ENCODE data around the gene ARFGAP3. TPM values are rescaled to one million over a fixed set of nuclear protein-coding genes. Genes with fewer than 3 reads are reported as not detected.

Gene ARFGAP3
- total RNA-seq, 1 experiment from 2014 or later = 15.0 TPM

GRCh38 chr22:42848941-42849550, 8.0 kb downstream of the ARFGAP3 start:
- H3K9me3 Mint-ChIP-seq = no peaks in the 10 kb centered on the region
- H4K8ac ChIP-seq (replicated peaks; ENCODE audit: insufficient read length, low read depth, low read length) = no peak overlapping the region

More at GRCh38 chr22:42848941-42849550, 8.0 kb downstream of the ARFGAP3 start:
- no peak overlapping the region for H2BK5ac ChIP-seq (ENCODE audit: insufficient read length, low read length)
- H3K79me2 ChIP-seq (ENCODE audit: insufficient read depth, low read length) = no peaks in the 10 kb centered on the region
- H3T11ph ChIP-seq (ENCODE audit: low read length) = no peak overlapping the region
- H2AFZ ChIP-seq (ENCODE audit: low read length) = no peak overlapping the region
- H3K9ac ChIP-seq (ENCODE audit: extremely low read depth, insufficient read length, low read length) = no peak overlapping the region
- H3K27me3 Mint-ChIP-seq (ENCODE audit: low read depth) = no peaks in the 10 kb centered on the region
- no peak for TF ChIP-seq CTCF (conservative IDR thresholded peaks at IDR 0.05)
- no peak overlapping the region for H3K4me3 Mint-ChIP-seq
- H2BK120ac ChIP-seq (ENCODE audit: low read depth, low read length, poor library complexity, severe bottlenecking) = no peak overlapping the region
- WGBS (ENCODE audit: extremely low coverage, insufficient read length, low lambda C conversion rate) = no CpG with 5 or more reads among the region's 5 CpGs
- H3K79me1 ChIP-seq (ENCODE audit: insufficient read depth, low read depth, low read length, poor library complexity, severe bottlenecking) = no peaks in the 10 kb centered on the region
- H2BK12ac ChIP-seq (ENCODE audit: insufficient read length, low read depth, low read length) = no peak overlapping the region
- no peak overlapping the region for H2BK20ac ChIP-seq (ENCODE audit: low read depth, low read length, poor library complexity, severe bottlenecking)
- no peak overlapping the region for H4K91ac ChIP-seq (ENCODE audit: insufficient read length, low read depth, low read length)
- no peak overlapping the region for H3K56ac ChIP-seq (ENCODE audit: insufficient read length, low read depth, low read length)
- H3K27ac ChIP-seq (ENCODE audit: insufficient read length, low read depth, low read length) = no peak overlapping the region
- no peaks in the 10 kb centered on the region for H3K27me3 ChIP-seq (ENCODE audit: insufficient read depth, low read length)
- no peaks in the 10 kb centered on the region for H3K4me1 ChIP-seq (ENCODE audit: insufficient read depth, low read length)
- H3K23me2 ChIP-seq (ENCODE audit: insufficient read length, low read depth, low read length, poor library complexity, severe bottlenecking) = no peaks in the 10 kb centered on the region
- H3K18ac ChIP-seq (ENCODE audit: insufficient read length, low read depth, low read length) = no peak overlapping the region
- no peak overlapping the region for H3K4me2 ChIP-seq (ENCODE audit: insufficient read depth, insufficient read length, low read length)
- H3K9me3 ChIP-seq (ENCODE audit: control insufficient read depth, low read depth, low read length) = no peaks in the 10 kb centered on the region
- no peak overlapping the region for H2AK5ac ChIP-seq (ENCODE audit: insufficient read length, low read length)
- H4K5ac ChIP-seq (ENCODE audit: insufficient read length, low read depth, low read length) = no peak overlapping the region
- H3K23ac ChIP-seq (ENCODE audit: insufficient read length, low read depth, low read length) = no peak overlapping the region
- H3K14ac ChIP-seq (ENCODE audit: insufficient read depth, low read length) = no peak overlapping the region
- DNase-seq = no peak
- H3K4me1 Mint-ChIP-seq = no peaks in the 10 kb centered on the region
- no peak overlapping the region for H2BK15ac ChIP-seq (ENCODE audit: low read depth, low read length)
- H4K20me1 ChIP-seq (ENCODE audit: control insufficient read depth, insufficient read depth, insufficient read length) = peaks cover 4% of the 10 kb centered on the region
- H3K27ac Mint-ChIP-seq = no peak overlapping the region
- no peak overlapping the region for H3K4ac ChIP-seq (ENCODE audit: low read depth, low read length)
- H3K36me3 Mint-ChIP-seq (ENCODE audit: insufficient read depth in 1 of 3, low read depth in 3 of 3) = peaks cover 1 to 10% (median 7%) of the 10 kb centered on the region in 3 experiments; a peak in 5 of 7 replicates

All from H9 (cell line).